ENCODE data around the gene NPAS2.

The NPAS2 gene

GRCh38 chr2:100887713-100888495 is 68.0 kb downstream of the NPAS2 start:
- peak in 1 of 2 donors; percentile 19 for DNase-seq

GRCh38 chr2:100888601-100889000 is 68.7 kb downstream of the NPAS2 start:
- no peak for DNase-seq

- no peak for DNase-seq
These were observed 69.3 kb downstream of the NPAS2 start for GRCh38 chr2:100889286-100889685.

- DNase-seq, result no peak
These were observed 72.1 kb downstream of the NPAS2 start for GRCh38 chr2:100891906-100892642.

GRCh38 chr2:100893392-100894104 is 73.6 kb downstream of the NPAS2 start:
- no peak for DNase-seq

- DNase-seq, result no peak
These were observed 74.3 kb downstream of the NPAS2 start for GRCh38 chr2:100894105-100894795.

GRCh38 chr2:100894796-100895156 is 74.8 kb downstream of the NPAS2 start:
- DNase-seq, result no peak

- DNase-seq, result peak in 1 of 2 donors; percentile 32
These were observed 75.5 kb downstream of the NPAS2 start for GRCh38 chr2:100895402-100895801.

- DNase-seq, result no peak
These were observed 76.2 kb downstream of the NPAS2 start for GRCh38 chr2:100895934-100896685.

GRCh38 chr2:100898035-100898665 is 78.2 kb downstream of the NPAS2 start:
- DNase-seq, result no peak

- no peak for DNase-seq
These were observed 80.3 kb downstream of the NPAS2 start for GRCh38 chr2:100900156-100900795.

- DNase-seq, result no peak
These were observed 83.0 kb downstream of the NPAS2 start for GRCh38 chr2:100902817-100903405.

- DNase-seq, result no peak
These were observed 83.8 kb downstream of the NPAS2 start for GRCh38 chr2:100903534-100904258.

GRCh38 chr2:100905132-100905805 is 85.3 kb downstream of the NPAS2 start:
- no peak for DNase-seq

GRCh38 chr2:100906131-100906530 is 86.2 kb downstream of the NPAS2 start:
- DNase-seq, result no peak

- DNase-seq, result no peak
These were observed 86.7 kb downstream of the NPAS2 start for GRCh38 chr2:100906679-100907078.

- no peak for DNase-seq
These were observed 87.9 kb downstream of the NPAS2 start for GRCh38 chr2:100907832-100908231.

GRCh38 chr2:100909534-100910081 is 89.7 kb downstream of the NPAS2 start:
- DNase-seq, result no peak

GRCh38 chr2:100910111-100910510 is 90.2 kb downstream of the NPAS2 start:
- no peak for DNase-seq
